ENCODE results near the gene TMEM43. TPM values are rescaled to one million over a fixed set of nuclear protein-coding genes. Genes with fewer than 3 reads are reported as not detected.
"Not testable (repeated sequence)": the region's sequence is repeated elsewhere in the genome, so short reads cannot be mapped to it uniquely, and the experiment has no call there.

Gene TMEM43
- total RNA-seq, 2 donors from 2014 or later: 17.5 to 37.1 TPM

DNA sequence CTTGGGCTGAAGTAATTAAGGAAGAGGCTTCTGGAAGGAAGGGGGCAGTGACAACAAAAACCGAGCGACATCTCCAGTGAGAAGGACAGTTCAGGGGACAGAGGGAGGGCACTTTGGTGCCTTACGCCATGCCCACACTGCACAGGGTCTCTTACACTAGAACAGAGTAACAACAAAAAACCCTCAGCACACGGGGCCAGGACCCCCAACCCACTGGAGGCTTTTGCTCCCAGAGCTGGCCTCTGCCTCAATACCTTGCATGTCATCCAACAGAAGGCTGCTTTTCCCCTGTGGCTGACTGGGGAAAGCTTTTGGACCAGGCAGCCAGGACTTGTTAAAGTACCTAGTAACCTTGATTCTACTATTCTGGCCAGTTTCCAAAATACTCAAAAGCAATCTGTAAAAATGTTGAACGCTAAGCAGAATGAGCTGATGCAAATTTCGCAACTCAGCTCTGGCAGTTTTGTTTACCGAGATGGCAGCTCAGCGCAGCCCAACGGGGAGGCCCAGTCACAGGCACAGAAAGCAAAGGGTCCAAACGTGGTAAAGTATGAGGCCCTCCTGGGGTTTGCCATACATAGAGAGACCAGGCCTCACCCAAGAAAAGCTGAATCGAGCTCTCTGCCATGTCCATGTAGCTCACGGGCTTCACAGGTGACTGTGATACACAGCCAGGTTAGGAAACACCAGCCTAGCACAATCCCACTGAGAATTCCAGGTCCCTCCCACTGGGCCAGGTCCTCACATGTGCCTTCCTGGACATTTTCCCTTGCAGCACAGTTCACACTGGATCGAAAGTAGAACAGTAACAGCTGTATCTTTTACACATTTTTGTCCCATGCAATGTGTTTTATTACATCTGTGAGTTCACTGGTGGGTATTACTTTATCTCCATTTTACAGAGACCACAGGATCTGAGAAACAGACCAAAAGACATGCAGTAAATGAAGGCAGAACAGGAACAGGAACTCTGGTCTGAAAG lies 6.2 kb upstream of the TMEM43 start:
- DNase-seq (ENCODE audit: low spot score in 2 of 2) (no peak), ATAC-seq (no peak)
- H3K36me3 Mint-ChIP-seq: peaks cover 21 to 28% of the 10 kb centered on the region in 2 donors

DNA sequence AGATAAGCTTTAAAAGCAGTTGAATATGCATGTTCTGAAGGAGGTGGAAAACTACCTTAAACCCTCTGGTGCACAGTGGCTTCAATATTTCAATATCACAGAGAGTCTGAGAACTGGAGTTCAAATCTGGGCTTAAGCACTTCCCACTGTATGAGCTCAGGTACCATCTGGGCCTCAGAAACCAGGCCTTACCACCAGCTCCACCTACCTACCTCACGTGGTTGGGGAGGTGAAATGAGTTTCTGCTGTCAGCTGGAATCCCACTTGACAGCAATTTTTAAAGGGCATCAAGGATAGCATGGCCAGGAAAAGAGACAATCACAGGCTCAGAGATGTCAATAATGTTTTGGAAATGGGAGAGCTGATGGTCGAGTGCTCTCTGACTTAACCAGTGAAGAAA lies 5.2 kb upstream of the TMEM43 start:
- H3K27ac Mint-ChIP-seq: no peak overlapping the region

More for the DNA sequence above, 6.2 kb upstream of the TMEM43 start:
- Mint-ChIP-seq H3K27ac (peak overlapping the region; percentile 53 to 55), H3K9me3 (no peaks in the 10 kb centered on the region)

DNA sequence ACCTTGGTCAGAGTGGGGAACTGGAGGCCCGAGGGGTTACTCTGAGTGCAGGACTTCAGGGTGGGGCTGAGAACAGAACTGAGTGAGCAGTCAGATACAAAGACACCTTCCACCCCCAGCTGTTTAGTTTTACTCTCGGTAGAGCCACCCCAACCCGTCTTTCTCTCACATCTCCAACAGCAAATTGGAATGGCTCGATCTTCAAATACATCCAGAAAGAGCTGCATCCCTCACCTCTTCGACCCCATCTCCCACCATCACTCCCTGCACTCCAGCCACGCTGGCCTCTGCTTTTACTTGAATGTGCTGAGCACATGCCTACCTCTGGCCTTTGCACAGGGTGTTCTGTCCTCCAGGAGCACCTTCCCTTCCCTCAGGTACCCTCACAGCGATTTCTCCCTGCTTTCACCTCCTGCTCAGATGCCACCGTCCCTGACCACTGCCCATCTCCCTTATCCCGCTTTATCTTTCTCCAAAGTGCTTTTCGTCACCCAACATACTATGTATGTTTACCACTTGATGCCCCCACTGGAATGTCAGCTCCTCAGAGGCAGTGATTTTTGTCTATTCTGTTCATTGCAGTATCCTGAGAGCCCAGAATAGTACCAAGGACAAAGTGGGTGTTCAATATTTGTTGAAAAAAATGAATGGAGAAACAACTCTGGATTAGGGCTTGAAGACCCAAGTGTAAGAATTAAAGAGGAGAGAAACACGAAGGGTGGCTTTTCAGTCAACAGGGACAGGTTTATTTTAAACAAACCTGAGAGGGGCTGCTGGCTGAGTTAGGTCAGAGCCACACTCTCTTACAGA lies 4.5 kb upstream of the TMEM43 start:
- H3K9me3 Mint-ChIP-seq: no peaks in the 10 kb centered on the region
- H3K36me3 Mint-ChIP-seq: peaks cover 23 to 35% of the 10 kb centered on the region in 2 donors
- ATAC-seq (no peak), DNase-seq (ENCODE audit: low spot score in 2 of 2) (no peak)
- H3K27ac Mint-ChIP-seq: peak overlapping the region; percentile 85 to 100

More for the DNA sequence above, 5.2 kb upstream of the TMEM43 start:
- Mint-ChIP-seq H3K36me3 (peaks cover 21 to 33% of the 10 kb centered on the region in 2 donors), H3K9me3 (no peaks in the 10 kb centered on the region)
- DNase-seq (ENCODE audit: low spot score in 2 of 2) (no peak), ATAC-seq (no peak)

DNA sequence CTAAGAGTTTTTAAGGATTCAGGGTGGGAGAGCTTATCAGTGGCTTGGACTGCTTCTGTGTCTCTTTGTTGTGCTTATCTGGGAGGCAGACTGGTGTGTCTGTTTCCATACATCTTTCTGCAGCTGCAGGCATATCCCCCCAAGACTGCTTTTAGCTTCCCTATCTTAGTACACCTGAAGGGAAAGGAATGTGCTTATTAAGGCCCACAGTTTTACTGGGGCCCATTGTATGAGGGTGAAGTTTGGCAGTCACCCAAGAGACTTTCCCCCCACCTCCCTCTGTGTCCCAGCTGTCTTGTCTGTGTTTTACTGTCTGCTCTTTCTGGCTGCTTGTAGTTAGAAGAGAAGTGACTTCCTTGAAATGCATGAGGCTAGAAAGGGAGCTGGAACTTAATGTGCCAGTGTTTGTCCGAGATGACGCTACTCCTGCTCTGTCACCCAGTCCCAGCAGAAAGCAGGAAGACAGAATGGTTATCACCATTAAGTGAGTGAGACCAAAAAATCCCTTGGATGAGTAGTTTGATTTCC lies 3.9 kb upstream of the TMEM43 start:
- DNase-seq (ENCODE audit: low spot score in 2 of 2); ATAC-seq; H3K9me3 Mint-ChIP-seq: not testable (repeated sequence)
- peaks cover 30 to 39% of the 10 kb centered on the region in 2 donors for H3K36me3 Mint-ChIP-seq
- peak overlapping the region in 1 of 2 donors; percentile 100 for H3K27ac Mint-ChIP-seq

DNA sequence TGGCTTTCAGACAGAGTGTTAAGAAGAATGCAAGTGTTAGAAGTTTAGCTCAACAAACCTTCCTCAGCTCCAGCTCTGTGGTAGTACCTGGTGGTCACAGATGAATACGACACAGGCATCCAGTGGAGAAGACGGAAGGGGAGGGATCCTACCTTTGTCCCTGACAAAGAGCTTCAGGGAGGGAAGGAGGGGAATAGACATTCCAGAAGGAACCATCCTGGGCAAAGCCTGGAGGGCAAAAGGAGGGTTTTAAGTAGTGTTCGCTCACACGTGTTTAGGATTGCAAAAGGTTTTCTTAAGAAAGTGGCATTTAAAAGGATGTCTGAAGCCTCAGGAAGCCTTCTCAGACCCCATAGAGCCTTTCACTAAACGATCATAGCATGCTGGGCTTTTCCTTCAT lies 3.0 kb upstream of the TMEM43 start:
- DNase-seq (ENCODE audit: low spot score in 2 of 2): no peak
- no peak for ATAC-seq
- H3K27ac Mint-ChIP-seq: peak overlapping the region; percentile 39 to 100
- H3K36me3 Mint-ChIP-seq: peaks cover 31 to 34% of the 10 kb centered on the region in 2 donors
- no peaks in the 10 kb centered on the region for H3K9me3 Mint-ChIP-seq

DNA sequence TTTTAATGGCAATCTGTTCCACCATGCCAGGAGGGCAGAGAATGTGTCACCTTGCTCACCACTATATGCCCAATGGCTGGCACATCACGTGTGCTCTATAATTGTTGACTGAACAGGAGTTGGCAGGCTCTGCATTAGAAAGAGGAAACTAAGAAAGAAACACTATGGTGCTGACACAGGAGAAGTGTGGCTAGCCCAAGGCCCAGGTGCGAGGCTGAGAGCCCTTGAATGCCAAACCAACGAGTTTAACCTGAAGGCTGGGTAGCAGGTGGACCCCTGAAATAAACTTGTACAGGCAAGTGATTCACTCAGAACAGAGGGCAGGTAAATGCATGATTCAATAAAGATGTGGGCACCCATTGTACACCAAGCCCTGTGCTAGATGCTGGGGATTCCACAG lies 2.6 kb upstream of the TMEM43 start:
- no peak for ATAC-seq
- Mint-ChIP-seq H3K27ac (peak overlapping the region; percentile 46 to 100), H3K9me3 (no peaks in the 10 kb centered on the region), H3K36me3 (peaks cover 32 to 34% of the 10 kb centered on the region in 2 donors)
- no peak for DNase-seq (ENCODE audit: low spot score in 2 of 2)

DNA sequence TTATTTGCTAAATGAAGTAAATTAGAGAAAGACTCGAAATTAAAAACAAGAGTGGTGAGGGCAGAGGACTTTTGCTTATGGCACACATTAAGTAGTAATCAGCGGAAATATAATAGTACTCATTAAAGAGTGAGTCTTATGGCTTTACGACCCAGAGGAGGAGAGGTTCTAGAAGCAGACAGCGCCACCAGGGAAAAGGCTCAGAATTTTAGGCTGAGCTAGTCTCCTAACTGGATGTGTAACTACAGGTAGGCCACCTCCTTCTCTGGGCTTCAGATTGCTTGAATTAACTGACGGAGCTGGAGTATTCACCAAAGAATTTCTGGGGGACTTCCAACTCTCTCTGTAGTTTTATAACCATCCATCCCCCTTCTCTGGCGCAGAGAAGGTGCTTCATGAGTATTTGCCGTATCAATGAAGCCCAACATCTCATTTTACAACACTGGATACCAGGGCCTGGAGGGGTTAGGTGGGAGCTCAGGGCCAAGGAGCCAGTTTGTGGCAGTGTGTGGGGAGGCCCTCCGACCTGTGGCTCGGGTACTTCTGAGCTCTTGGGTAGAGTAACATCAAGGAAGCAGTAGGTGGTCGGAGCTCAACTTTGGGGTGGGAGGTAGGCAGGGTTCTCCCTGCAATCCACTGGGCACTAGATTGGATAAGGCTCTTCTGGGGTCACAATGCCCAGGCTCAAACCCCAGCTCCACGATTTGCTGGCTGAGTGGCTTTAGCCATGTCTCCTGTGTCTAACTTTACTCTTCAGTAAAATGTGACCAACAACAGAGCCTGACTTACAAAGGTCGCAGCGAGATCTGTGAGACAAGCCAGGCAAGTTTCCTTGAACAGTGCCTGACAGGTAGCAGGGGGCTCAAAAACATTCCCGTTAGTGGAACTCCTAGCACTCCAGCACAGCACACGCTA lies 1.3 kb upstream of the TMEM43 start:
- no peak for DNase-seq (ENCODE audit: low spot score in 2 of 2)
- peak overlapping the region; percentile 91 to 100 for H3K27ac Mint-ChIP-seq
- H3K36me3 Mint-ChIP-seq: peaks cover 39 to 45% of the 10 kb centered on the region in 2 donors
- no peak for ATAC-seq
- H3K9me3 Mint-ChIP-seq: no peaks in the 10 kb centered on the region

DNA sequence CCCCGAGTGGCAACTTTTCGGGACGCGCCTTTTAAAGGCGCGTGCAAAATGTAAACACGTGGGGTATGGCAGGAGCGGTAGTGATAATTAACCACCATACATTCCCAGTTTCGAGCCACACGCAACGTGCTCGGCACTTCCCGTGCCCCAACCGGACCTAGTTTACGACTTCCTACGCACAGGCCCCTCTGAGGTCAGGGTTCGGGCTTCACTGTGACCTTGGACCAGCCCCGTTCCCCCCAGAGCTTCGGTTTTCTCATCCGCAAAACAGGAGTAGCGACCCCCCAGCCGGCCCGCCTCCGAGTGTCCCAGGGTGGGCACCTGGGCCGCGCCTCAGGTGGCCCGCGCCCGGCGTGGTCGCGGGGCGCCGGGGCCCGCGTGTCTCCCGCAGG lies 633 bp upstream of the TMEM43 start:
- Mint-ChIP-seq H3K9me3 (no peaks in the 10 kb centered on the region), H3K36me3 (peaks cover 44 to 51% of the 10 kb centered on the region in 2 donors), H3K27ac (peak overlapping the region; percentile 91 to 100)
- DNase-seq (ENCODE audit: low spot score in 2 of 2): peak in 1 of 2 donors; percentile 39
- ATAC-seq: peak; percentile 22 to 35

DNA sequence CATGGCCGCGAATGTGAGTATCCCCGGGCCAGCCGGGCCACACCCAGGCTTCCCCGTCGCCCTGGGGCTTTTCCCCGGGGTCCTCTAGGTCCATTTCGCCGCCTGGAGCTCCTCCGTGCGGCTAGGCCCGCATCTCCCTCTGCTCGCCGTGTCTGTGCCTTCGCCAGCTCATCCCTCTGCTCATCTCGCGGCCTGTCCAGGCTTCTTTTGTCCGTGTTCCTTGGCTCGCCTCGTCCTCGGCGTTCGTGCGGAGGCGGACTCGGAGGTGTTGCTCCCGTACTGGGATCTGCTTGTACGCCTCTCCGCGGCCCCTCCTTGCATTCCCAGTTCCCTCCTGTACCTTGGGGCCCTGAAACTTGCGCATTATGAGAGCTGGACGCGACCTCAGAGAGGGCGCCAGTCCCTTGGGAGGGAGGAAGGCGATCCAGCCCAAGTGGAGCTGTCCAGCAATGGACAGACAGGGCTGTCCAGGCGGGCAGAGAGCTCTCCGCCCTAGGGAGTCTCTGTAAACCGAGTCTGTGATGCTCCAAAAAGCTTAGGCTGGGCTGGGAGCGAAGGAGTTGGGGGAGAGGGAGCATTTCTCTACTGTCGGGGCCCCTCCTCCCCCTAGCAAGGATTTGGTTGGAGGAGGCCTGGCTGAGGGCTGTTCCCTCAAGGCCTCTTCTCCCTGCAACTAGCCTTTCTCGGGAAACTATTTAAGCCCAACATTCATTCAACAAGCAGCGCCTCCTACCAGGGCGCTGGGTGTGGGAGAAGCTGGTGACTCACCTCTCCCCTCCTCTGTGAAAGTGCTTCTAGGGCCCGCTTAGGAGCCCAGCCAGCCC lies 553 bp downstream of the TMEM43 start:
- ATAC-seq (peak; percentile 59), DNase-seq (ENCODE audit: low spot score in 2 of 2) (peak; percentile 51 to 74)
- Mint-ChIP-seq H3K9me3 (no peaks in the 10 kb centered on the region), H3K36me3 (peaks cover 42 to 55% of the 10 kb centered on the region in 2 donors), H3K27ac (peak overlapping the region; percentile 98 to 100)

DNA sequence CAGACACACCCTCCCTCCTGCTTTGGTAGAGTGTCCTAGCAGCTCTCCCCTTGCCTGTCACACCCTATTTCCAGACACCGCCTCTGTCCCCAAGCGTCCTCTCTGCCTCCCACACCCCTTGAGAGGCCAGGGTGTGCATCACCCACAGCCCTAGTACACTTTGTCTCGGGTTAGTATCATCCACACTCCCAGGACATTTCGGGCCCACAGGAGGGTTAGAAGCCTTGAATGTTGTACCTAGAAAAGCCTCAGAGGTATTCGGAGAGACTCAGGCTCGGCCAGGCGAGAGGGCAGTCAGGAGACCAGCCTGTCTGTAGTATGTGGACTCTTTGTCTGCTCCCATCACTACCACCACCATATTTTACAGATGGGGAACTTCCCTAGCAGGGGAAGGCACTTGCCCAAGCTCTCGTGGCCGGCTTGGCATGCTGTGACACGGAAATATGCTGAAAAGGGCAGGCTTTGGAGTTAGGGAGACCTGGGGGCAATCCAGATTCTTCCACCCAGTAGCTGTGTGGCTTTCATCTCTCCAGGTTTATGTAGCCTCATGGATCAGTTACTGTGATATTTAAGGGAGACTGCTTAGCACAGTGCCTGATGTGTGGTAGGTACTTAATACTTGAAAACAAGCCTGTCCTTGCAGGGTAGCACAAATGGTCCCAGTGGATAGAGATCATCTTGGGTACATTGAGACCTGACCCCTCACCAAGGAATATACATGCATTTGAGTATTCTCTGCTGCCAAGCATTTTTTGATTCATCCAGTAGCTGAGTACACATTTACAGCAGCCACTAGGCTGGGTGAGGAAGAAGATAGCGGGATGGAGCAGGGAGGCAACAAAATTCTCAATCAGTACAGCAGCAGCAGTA lies 1.4 kb downstream of the TMEM43 start:
- Mint-ChIP-seq H3K36me3 (peaks cover 39 to 52% of the 10 kb centered on the region in 2 donors), H3K27ac (peak overlapping the region; percentile 98 to 100), H3K9me3 (no peaks in the 10 kb centered on the region)
- DNase-seq (ENCODE audit: low spot score in 2 of 2): no peak
- ATAC-seq: no peak

DNA sequence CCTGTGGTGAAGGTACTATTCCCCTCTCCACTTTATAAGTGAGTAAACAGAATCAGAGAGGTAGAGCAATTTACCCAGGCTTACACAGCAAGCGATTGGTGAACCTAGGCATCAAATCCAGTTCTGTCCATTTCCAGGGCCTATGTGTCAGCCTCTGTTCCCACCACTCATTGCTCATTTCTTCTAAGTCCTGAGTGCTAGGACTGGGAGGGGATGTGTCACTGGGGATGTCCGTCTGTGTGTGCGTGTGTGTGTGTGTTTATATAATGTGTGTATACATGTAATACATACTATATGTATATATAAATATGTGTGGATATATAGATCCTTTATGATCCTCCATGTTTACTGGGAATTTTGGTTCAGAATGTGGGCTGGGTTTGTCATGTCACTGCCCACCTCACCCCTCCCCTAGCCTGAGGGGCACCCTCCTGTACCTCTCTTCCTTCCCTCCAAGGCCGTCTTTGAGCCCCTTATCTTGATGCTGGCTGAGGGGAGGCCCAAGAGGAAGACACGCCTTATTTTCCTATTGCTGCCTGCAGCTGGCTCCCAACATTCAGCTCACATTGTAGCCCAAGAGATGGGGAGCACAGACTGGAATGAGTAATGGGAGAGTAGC lies 2.1 kb downstream of the TMEM43 start:
- peak overlapping the region in 1 of 2 donors; percentile 100 for H3K27ac Mint-ChIP-seq
- no peak for DNase-seq (ENCODE audit: low spot score in 2 of 2)
- peaks cover 37 to 45% of the 10 kb centered on the region in 2 donors for H3K36me3 Mint-ChIP-seq
- no peaks in the 10 kb centered on the region for H3K9me3 Mint-ChIP-seq
- no peak for ATAC-seq

DNA sequence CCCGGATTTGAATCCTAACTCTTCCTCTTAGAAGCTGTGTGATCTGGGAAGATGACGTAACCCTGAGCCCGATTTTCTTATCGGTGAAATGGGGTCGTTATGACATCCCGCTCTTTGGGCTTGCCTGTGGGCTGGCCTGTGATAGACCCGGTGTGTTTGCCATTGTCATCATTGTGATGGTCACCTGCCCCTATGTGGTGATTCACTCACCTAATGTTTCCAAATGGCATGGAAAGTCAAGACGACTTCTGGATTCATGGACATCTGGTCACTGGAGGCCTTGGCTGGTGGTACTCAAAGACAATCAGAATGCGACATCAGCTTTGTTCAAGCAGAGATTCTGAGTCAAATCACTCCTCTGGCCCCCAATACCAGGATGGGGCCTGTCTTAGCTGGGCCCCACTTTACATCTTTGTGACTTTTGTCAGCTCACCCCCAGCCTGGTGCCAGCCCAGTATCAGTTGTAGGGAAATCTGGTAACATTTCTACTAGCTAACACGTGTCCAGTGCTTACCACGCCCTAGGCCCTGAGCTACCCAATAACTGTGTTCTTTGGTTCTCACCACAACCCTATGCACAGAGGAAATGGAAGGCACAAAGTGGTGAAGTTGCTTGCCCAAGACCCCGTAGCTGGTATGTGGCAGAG lies 2.8 kb downstream of the TMEM43 start:
- DNase-seq (ENCODE audit: low spot score in 2 of 2) (no peak), ATAC-seq (no peak)
- Mint-ChIP-seq H3K36me3 (peaks cover 31 to 39% of the 10 kb centered on the region in 2 donors), H3K27ac (peak overlapping the region in 1 of 2 donors; percentile 42), H3K9me3 (no peaks in the 10 kb centered on the region)

DNA sequence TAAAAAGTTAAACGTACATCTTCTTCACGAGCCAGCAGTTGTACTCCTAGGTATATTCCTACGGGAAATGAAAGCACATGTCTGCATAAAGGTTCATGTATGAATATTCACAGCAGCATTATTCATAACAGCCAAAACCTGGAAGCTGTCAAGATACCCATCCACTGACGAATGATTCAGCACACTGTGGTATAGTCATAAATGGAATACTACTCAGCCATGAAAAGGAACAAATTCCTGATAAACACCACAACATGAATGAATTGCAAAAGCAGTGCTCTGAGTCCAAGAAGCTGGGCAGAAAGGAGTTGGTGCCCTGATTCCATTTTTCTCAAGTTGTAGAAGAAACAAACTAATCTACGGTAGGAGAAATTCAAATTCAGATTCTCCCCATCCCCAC lies 3.9 kb downstream of the TMEM43 start:
- ATAC-seq: no peak
- Mint-ChIP-seq H3K9me3 (no peaks in the 10 kb centered on the region), H3K27ac (peak overlapping the region in 1 of 2 donors; percentile 50), H3K36me3 (peaks cover 34 to 40% of the 10 kb centered on the region in 2 donors)
- DNase-seq (ENCODE audit: low spot score in 2 of 2): no peak

Measured in activated naive CD4-positive, alpha-beta T cell treated with anti-CD3 and anti-CD28 coated beads, Interleukin-2, amount 50 U/mL, for 72 hours (primary cell).